A549 (cell line): ENCODE data around the gene CCDC85B.

Experiments
- CEBPB ChIP-seq, 2 experiments: fragments of >200 bp in 1 of 2; sonication (Bioruptor Twin) in 1 of 2; formaldehyde crosslinking in 1 of 2; IDR thresholded peaks; 2 replicates each; pipeline ENCODE4 v1.6.1; 2012 to 2016
- CHD2 ChIP-seq: fragments of 150-350 bp; IDR thresholded peaks from 2 replicates; pipeline ENCODE4 v1.6.1; 2014; ENCODE audit warnings: low read length; ENCODE audit not compliant: partially characterized antibody
- CTCF ChIP-seq: fragments of >200 bp; sonication (Bioruptor Twin); formaldehyde crosslinking; IDR thresholded peaks from 3 replicates; pipeline ENCODE4 v1.5.1; 2016
- EP300 ChIP-seq, 2 experiments: fragments of >200 bp; sonication (Bioruptor Twin); formaldehyde crosslinking; IDR thresholded peaks; 2 replicates in 1 of 2; 3 replicates in 1 of 2; pipeline ENCODE4 v1.6.1; 2016 to 2017
- GATA3 ChIP-seq: IDR thresholded peaks from 2 replicates; pipeline ENCODE4 v1.6.1; 2012; ENCODE audit warnings: borderline replicate concordance
- HDAC2 ChIP-seq: fragments of 200-600 bp; sonication (generic); IDR thresholded peaks from 2 replicates; pipeline ENCODE4 v1.6.1; 2016
- POLR2A ChIP-seq: IDR thresholded peaks from 2 replicates; pipeline ENCODE4 v1.6.1; 2012; ENCODE audit warnings: mild to moderate bottlenecking, low read length
- ZFP36 ChIP-seq: fragments of 450-650 bp; IDR thresholded peaks from 2 replicates; pipeline ENCODE4 v1.6.1; 2014; ENCODE audit warnings: borderline replicate concordance; ENCODE audit not compliant: partially characterized antibody
- ZSCAN20 ChIP-seq: fragments of 250-450 bp; sonication (Bioruptor Pico); IDR thresholded peaks from 2 replicates; pipeline ENCODE4 v1.8.0; 2022; ENCODE audit warnings: mild to moderate bottlenecking, moderate library complexity

- no peak for TF ChIP-seq GATA3
- no peak for TF ChIP-seq HDAC2
- TF ChIP-seq ZSCAN20 (CRISPR knock-in tag) = no peak
- TF ChIP-seq CTCF = no peak
- TF ChIP-seq EP300 (IDR thresholded peaks at IDR 0.05) = no peak
- no peak for TF ChIP-seq POLR2A
- TF ChIP-seq CEBPB (IDR thresholded peaks at IDR 0.05) = no peak
- no peak for TF ChIP-seq ZFP36
- TF ChIP-seq CHD2 = no peak
Measured at GRCh38 chr11:65868076-65868667, 22.3 kb upstream of the CCDC85B start.
